GM12878 (cell line): ENCODE results near the gene LTN1.

Experiments used
- CTCF ChIP-seq, 3 experiments: IDR thresholded peaks in 2 of 3; conservative IDR thresholded peaks in 1 of 3; 2 replicates each; pipeline ENCODE4 v1.5.1; 2011; ENCODE audit warnings: low read depth in 3 of 3, low read length in 3 of 3, mild to moderate bottlenecking in 3 of 3, control low read depth in 2 of 3, moderate library complexity in 2 of 3, inconsistent platforms in 1 of 3, mixed read lengths in 1 of 3; ENCODE audit not compliant: control insufficient read depth in 2 of 3, insufficient read depth in 1 of 3; ENCODE audit errors: extremely low read depth in 1 of 3
- GATAD2B ChIP-seq: fragments of 450-650 bp; conservative IDR thresholded peaks from 2 replicates; pipeline ENCODE4 v1.6.1; 2017; ENCODE audit warnings: low read depth, mild to moderate bottlenecking, moderate library complexity
- MAX ChIP-seq: IDR thresholded peaks from 2 replicates; pipeline ENCODE4 v1.6.1; 2012; ENCODE audit warnings: low read depth, low read length, improper control_type of control experiment
- MXI1 ChIP-seq: fragments of 150-350 bp; IDR thresholded peaks from 2 replicates; pipeline ENCODE4 v1.6.1; 2011; ENCODE audit warnings: low read depth, mild to moderate bottlenecking, inconsistent platforms, low read length, improper control_type of control experiment
- NR2C2 ChIP-seq: IDR thresholded peaks from 2 replicates; pipeline ENCODE4 v1.6.1; 2011; ENCODE audit warnings: borderline replicate concordance, low read depth; ENCODE audit not compliant: control insufficient read depth, insufficient read length
- RB1 ChIP-seq: fragments of 450-650 bp; formaldehyde crosslinking; IDR thresholded peaks from 2 replicates; pipeline ENCODE4 v1.6.1; 2017; ENCODE audit warnings: mild to moderate bottlenecking, borderline replicate concordance
- ZBTB40 ChIP-seq: fragments of 450-650 bp; IDR thresholded peaks from 2 replicates; pipeline ENCODE4 v1.6.1; 2016; ENCODE audit warnings: mild to moderate bottlenecking, moderate library complexity, borderline replicate concordance

GRCh38 chr21:28932717-28933116 is 60.0 kb downstream of the LTN1 start:
- TF ChIP-seq GATAD2B = no peak
- no peak for TF ChIP-seq MAX
- TF ChIP-seq RB1 = no peak
- no peak for TF ChIP-seq NR2C2
- TF ChIP-seq CTCF (IDR thresholded peaks at IDR 0.05 in 2 of 3, conservative IDR thresholded peaks at IDR 0.05 in 1 of 3; ENCODE audit: control insufficient read depth in 2 of 3, extremely low read depth in 1 of 3, insufficient read depth in 1 of 3, low read depth in 3 of 3, low read length in 3 of 3) = no peak
- TF ChIP-seq MXI1 = no peak
- TF ChIP-seq ZBTB40 = no peak
